ENCODE results near the gene CPNE6. TPM values are rescaled to one million over a fixed set of nuclear protein-coding genes. Genes with fewer than 3 reads are reported as not detected.

CPNE6 gene
- total RNA-seq, 1 experiment from 2014 or later = not detected

DNA sequence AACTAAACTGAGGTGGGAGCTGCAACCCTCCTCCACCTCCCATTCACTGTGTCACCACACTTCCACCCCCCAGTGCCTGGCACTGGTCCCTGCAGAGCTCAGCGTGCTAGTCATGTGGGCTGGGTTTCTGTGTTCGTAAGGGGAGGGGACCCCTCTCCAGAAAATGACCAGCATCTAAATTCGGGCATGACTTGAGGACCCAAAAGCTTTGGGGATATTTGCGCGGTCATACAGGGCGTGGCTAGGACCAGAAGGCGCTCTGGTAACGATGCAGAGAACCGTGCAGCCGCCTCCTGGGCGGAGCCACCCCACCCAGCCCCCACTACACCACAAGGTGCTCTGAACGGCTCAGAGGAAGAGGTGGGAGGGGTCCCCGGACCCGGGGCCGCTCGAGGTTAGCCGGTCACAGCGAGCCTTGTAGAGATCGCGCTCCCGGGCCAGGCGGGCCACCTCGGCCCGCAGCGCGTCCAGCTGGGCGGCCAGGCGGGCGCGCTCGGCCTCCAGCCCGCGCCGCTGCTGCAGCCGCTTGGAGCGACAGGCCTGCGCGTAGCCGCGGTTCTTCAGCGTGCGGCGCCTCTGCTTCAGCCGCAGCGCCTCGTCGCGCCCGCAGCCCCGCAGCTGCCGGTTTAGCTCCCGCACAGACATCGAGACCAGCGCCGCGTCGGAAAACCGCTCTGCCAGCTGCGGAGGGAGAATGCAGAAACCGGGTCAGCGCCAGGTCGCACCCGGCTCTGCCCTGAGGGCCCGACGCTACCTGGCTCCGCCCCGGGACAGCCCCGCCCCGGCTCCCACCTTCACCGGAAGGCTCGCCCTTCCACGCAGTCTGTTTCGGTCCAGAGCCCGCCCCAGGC, 9.8 kb downstream of the CPNE6 start:
- H3K36me3 Mint-ChIP-seq (ENCODE audit: insufficient read depth in 1 of 3, low read depth in 3 of 3) = no peaks in the 10 kb centered on the region; a peak in 1 of 7 replicates
- no peak overlapping the region for H3K18ac ChIP-seq (ENCODE audit: insufficient read length, low read depth, low read length)
- H3K56ac ChIP-seq (ENCODE audit: insufficient read length, low read depth, low read length) = no peak overlapping the region
- H3K9me3 ChIP-seq (ENCODE audit: control insufficient read depth, low read depth, low read length) = no peaks in the 10 kb centered on the region
- H2BK15ac ChIP-seq (ENCODE audit: low read depth, low read length) = no peak overlapping the region
- no peak overlapping the region for H3K9ac ChIP-seq (ENCODE audit: extremely low read depth, insufficient read length, low read length)
- H3K23ac ChIP-seq (ENCODE audit: insufficient read length, low read depth, low read length) = no peak overlapping the region
- peaks cover 32% of the 10 kb centered on the region for H3K27me3 Mint-ChIP-seq (ENCODE audit: low read depth)
- no peak overlapping the region for H2BK120ac ChIP-seq (ENCODE audit: low read depth, low read length, poor library complexity, severe bottlenecking)
- H3K23me2 ChIP-seq (ENCODE audit: insufficient read length, low read depth, low read length, poor library complexity, severe bottlenecking) = peaks cover 4% of the 10 kb centered on the region
- no peak overlapping the region for H2BK5ac ChIP-seq (ENCODE audit: insufficient read length, low read length)
- H3K27ac Mint-ChIP-seq = peak overlapping the region in 1 of 3 experiments; percentile 57; a peak in 1 of 7 replicates
- no peak overlapping the region for H3T11ph ChIP-seq (ENCODE audit: low read length)
- H3K4me3 Mint-ChIP-seq = peak overlapping the region; percentile 74 to 84
- peak overlapping the region; percentile 50 for H3K4me2 ChIP-seq (ENCODE audit: insufficient read depth, insufficient read length, low read length)
- peaks cover 5% of the 10 kb centered on the region; the same call in 1 of the 2 replicates for H3K4me1 ChIP-seq (ENCODE audit: insufficient read depth, low read length)
- no peak overlapping the region for H2AFZ ChIP-seq (ENCODE audit: low read length)
- H3K27me3 ChIP-seq (ENCODE audit: insufficient read depth, low read length) = no peaks in the 10 kb centered on the region; the same call in 1 of the 2 replicates
- H4K5ac ChIP-seq (ENCODE audit: insufficient read length, low read depth, low read length) = no peak overlapping the region
- no peaks in the 10 kb centered on the region for H3K79me1 ChIP-seq (ENCODE audit: insufficient read depth, low read depth, low read length, poor library complexity, severe bottlenecking)
- no CpG with 5 or more reads among the region's 74 CpGs for WGBS (ENCODE audit: extremely low coverage, insufficient read length, low lambda C conversion rate)
- H2BK12ac ChIP-seq (ENCODE audit: insufficient read length, low read depth, low read length) = no peak overlapping the region
- peak; percentile 79 for DNase-seq
- H3K9me3 Mint-ChIP-seq = no peaks in the 10 kb centered on the region
- no peaks in the 10 kb centered on the region for H4K20me1 ChIP-seq (ENCODE audit: control insufficient read depth, insufficient read depth, insufficient read length)
- peak overlapping the region; percentile 16; the same call in 1 of the 2 replicates for H3K14ac ChIP-seq (ENCODE audit: insufficient read depth, low read length)
- no peaks in the 10 kb centered on the region for H3K79me2 ChIP-seq (ENCODE audit: insufficient read depth, low read length)
- H3K27ac ChIP-seq (ENCODE audit: insufficient read length, low read depth, low read length) = no peak overlapping the region
- H3K4ac ChIP-seq (ENCODE audit: low read depth, low read length) = no peak overlapping the region
- H4K8ac ChIP-seq (replicated peaks; ENCODE audit: insufficient read length, low read depth, low read length) = no peak overlapping the region
- H3K4me1 Mint-ChIP-seq = peaks cover 33 to 42% of the 10 kb centered on the region in 2 experiments
- no peak overlapping the region for H2AK5ac ChIP-seq (ENCODE audit: insufficient read length, low read length)
- no peak overlapping the region for H4K91ac ChIP-seq (ENCODE audit: insufficient read length, low read depth, low read length)
- TF ChIP-seq, protein P1, sequence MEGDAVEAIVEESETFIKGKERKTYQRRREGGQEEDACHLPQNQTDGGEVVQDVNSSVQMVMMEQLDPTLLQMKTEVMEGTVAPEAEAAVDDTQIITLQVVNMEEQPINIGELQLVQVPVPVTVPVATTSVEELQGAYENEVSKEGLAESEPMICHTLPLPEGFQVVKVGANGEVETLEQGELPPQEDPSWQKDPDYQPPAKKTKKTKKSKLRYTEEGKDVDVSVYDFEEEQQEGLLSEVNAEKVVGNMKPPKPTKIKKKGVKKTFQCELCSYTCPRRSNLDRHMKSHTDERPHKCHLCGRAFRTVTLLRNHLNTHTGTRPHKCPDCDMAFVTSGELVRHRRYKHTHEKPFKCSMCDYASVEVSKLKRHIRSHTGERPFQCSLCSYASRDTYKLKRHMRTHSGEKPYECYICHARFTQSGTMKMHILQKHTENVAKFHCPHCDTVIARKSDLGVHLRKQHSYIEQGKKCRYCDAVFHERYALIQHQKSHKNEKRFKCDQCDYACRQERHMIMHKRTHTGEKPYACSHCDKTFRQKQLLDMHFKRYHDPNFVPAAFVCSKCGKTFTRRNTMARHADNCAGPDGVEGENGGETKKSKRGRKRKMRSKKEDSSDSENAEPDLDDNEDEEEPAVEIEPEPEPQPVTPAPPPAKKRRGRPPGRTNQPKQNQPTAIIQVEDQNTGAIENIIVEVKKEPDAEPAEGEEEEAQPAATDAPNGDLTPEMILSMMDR (conservative IDR thresholded peaks at IDR 0.05) = no peak
- no peak overlapping the region for H2BK20ac ChIP-seq (ENCODE audit: low read depth, low read length, poor library complexity, severe bottlenecking)

Measured in H9 (cell line).